Adrenal gland (tissue), 12 donors: Measurements from ENCODE around the gene PADI6. TPM values are rescaled to one million over a fixed set of nuclear protein-coding genes. Genes with fewer than 3 reads are reported as not detected.
A peak's percentile ranks its signal among the peaks of the same experiment; 100 is the strongest.

ENCODE experiments used
- DNase-seq, 7 donors: peaks; one replicate each; pipeline ENCODE4 v3.0.0-alpha.2; 2019 to 2020
- H3K27ac ChIP-seq, 5 donors: fragments of 200-600 bp; sonication (generic) in 4 of 5; 1 replicate in 3 of 5; 2 replicates in 2 of 5; pipeline versions ENCODE4 v1.5.1 to v1.8.0; 2016 to 2020; ENCODE audit warnings: mild to moderate bottlenecking in 1 of 5
- H3K27me3 ChIP-seq: fragments of 200-600 bp; 2 replicates; pipeline ENCODE4 v1.8.0; 2021
- H3K36me3 ChIP-seq, 2 donors: fragments of 200-600 bp; replicated peaks in 1 of 2; 1 replicate in 1 of 2; 2 replicates in 1 of 2; pipeline versions ENCODE4 v1.5.1 to v1.8.0; 2018 to 2022
- H3K4me1 ChIP-seq, 2 donors: fragments of 200-600 bp; replicated peaks in 1 of 2; 1 replicate in 1 of 2; 2 replicates in 1 of 2; pipeline versions ENCODE4 v1.5.1 to v1.8.0; 2018 to 2021
- H3K4me3 ChIP-seq, 4 donors: fragments of 200-600 bp; sonication (generic) in 3 of 4; one replicate each; pipeline ENCODE4 v1.5.1; 2016 to 2018
- H3K9me3 ChIP-seq, 3 donors: fragments of 200-600 bp; sonication (generic) in 1 of 3; replicated peaks in 1 of 3; 1 replicate in 2 of 3; 2 replicates in 1 of 3; pipeline versions ENCODE4 v1.5.1 to v1.8.0; 2016 to 2021
- CTCF ChIP-seq, 6 experiments: fragments of 450-650 bp in 4 of 6; fragments of 200-600 bp in 2 of 6; sonication (generic) in 1 of 6; IDR thresholded peaks; 1 replicate in 5 of 6; 2 replicates in 1 of 6; pipeline versions ENCODE4 v1.5.1 to v1.8.0; 2016 to 2021; ENCODE audit warnings: antibody characterized with exemption in 6 of 6, mild to moderate bottlenecking in 2 of 6, moderate library complexity in 1 of 6
- POLR2A ChIP-seq, 2 donors: fragments of 450-650 bp; IDR thresholded peaks; one replicate each; pipeline ENCODE4 v1.6.1; 2017; ENCODE audit warnings: antibody characterized with exemption in 2 of 2, mild to moderate bottlenecking in 2 of 2, moderate library complexity in 1 of 2
- WGBS, 4 donors: extraction: QIAGEN DNeasy Blood & Tissue Kit in 2 of 4; methylation state at CpG; one replicate each; pipeline versions ENCODE4 v1.1.5 to v1.1.7; 2013 to 2017; 5-methylcytosine and 5-hydroxymethylcytosine counted together
- intact Hi-C, 2 donors: fragments of 100-400 bp; cut with DNase I; formaldehyde crosslinking; loops; one replicate each; pipeline versions ENCODE4 v1.14.1 to v1.15.0; 2022 to 2023
- polyA plus RNA-seq, 3 donors: library from polyadenylated mRNA; stranded (reverse); fragments of 200-250 nt in 2 of 3; fragments of 350-450 nt in 1 of 3; fragmentation: Illumina TruSeq in 1 of 3; extraction: RNeasy Lipid Tissue Mini Kit (QIAGEN cat#74804) in 1 of 3; gene quantifications; one replicate each; pipeline ENCODE4 v1.2.3, GENCODE V29; 2013 to 2014
- total RNA-seq, 9 donors: library from RNA; depleted of rRNA in 4 of 9; stranded (reverse); fragments of >200 nt in 4 of 9; fragments of 120-200 nt in 1 of 9; fragmentation: NEBNext Ultra II Directional in 1 of 9; extraction: Animal tissue kit (Norgen Biotek cat#: 25700) in 1 of 9; gene quantifications; one replicate each; pipeline versions ENCODE4 v1.1.0 to v1.2.4, GENCODE V29; 2013 to 2023
- donor health status: healthy with polysubstance abuse.
- donor health status: Bipolar disorder and iron deficiency.
- donor health status: DM: yes; HTN: yes; CAD: no.
- donor health status: DM: no; HTN: no; CAD: no.
- donor health status: DM: no; HTN: no; CAD: no.
- donor health status: DM: yes; HTN: yes; CAD: no.

PADI6 gene
- total and polyA plus RNA-seq, 12 donors = not detected

- Histone ChIP-seq H3K36me3 (no peaks in the 10 kb centered on the region), H3K4me3 (no peak overlapping the region), H3K9me3 (no peaks in the 10 kb centered on the region), H3K27ac (no peak overlapping the region), H3K4me1 (peaks cover 11 to 18% of the 10 kb centered on the region in 2 donors), H3K27me3 (no peaks in the 10 kb centered on the region)
- WGBS, 4 donors = 64 to 75% (median 67%) methylated on average over 10 of the region's 10 CpGs
- TF ChIP-seq CTCF (IDR thresholded peaks at IDR 0.05) = no peak
- no peak for DNase-seq
- intact Hi-C loops = no loop called here
Measured at GRCh38 chr1:17441265-17441992, 69.4 kb downstream of the PADI6 start.

GRCh38 chr1:17441993-17442357 is 70.0 kb downstream of the PADI6 start:
- Histone ChIP-seq H3K27ac (no peak overlapping the region), H3K4me1 (peaks cover 6 to 13% of the 10 kb centered on the region in 2 donors), H3K36me3 (no peaks in the 10 kb centered on the region), H3K4me3 (no peak overlapping the region), H3K27me3 (no peaks in the 10 kb centered on the region), H3K9me3 (no peaks in the 10 kb centered on the region)
- intact Hi-C loops = no loop called here
- no peak for DNase-seq
- no peak for TF ChIP-seq CTCF (IDR thresholded peaks at IDR 0.05)
- TF ChIP-seq POLR2A (IDR thresholded peaks at IDR 0.05) = no peak
- WGBS, 4 donors = 88 to 95% (median 91%) methylated on average over 4 of the region's 4 CpGs

GRCh38 chr1:17442841-17443240 is 70.8 kb downstream of the PADI6 start:
- Histone ChIP-seq H3K4me3 (no peak overlapping the region), H3K36me3 (no peaks in the 10 kb centered on the region), H3K9me3 (no peaks in the 10 kb centered on the region), H3K27me3 (no peaks in the 10 kb centered on the region), H3K4me1 (peaks cover 3 to 9% of the 10 kb centered on the region in 2 donors), H3K27ac (no peak overlapping the region)
- intact Hi-C loops = no loop called here
- no peak for DNase-seq
- WGBS, 4 donors = 74 to 88% (median 81%) methylated on average over 6 of the region's 6 CpGs
- TF ChIP-seq CTCF (IDR thresholded peaks at IDR 0.05) (no peak), POLR2A (IDR thresholded peaks at IDR 0.05) (no peak)

GRCh38 chr1:17447501-17447992 is 75.6 kb downstream of the PADI6 start:
- intact Hi-C loops = no loop called here
- Histone ChIP-seq H3K27ac (no peak overlapping the region), H3K4me1 (no peaks in the 10 kb centered on the region), H3K9me3 (no peaks in the 10 kb centered on the region), H3K36me3 (no peaks in the 10 kb centered on the region), H3K4me3 (no peak overlapping the region), H3K27me3 (no peaks in the 10 kb centered on the region)
- WGBS, 4 donors = 58 to 69% (median 65%) methylated on average over 12 of the region's 12 CpGs
- peak in 5 of 7 donors; percentile 34 to 77 (median 51) for DNase-seq
- TF ChIP-seq CTCF (IDR thresholded peaks at IDR 0.05) = no peak
- TF ChIP-seq POLR2A (IDR thresholded peaks at IDR 0.05) = no peak

Other genes starting within 250 kb of the PADI6 start
- gene PADI1, start 167.1 kb upstream of the PADI6 start, total RNA-seq = under 1 TPM in 1 of 9 donors, not detected in 8; 0.06 TPM
- gene PADI1, start 167.1 kb upstream of the PADI6 start, polyA plus RNA-seq = under 1 TPM in 2 of 3 donors, not detected in 1; 0.08 to 0.10 TPM
- gene PADI3, start 123.1 kb upstream of the PADI6 start, total RNA-seq = not detected
- not detected for gene PADI3, start 123.1 kb upstream of the PADI6 start, polyA plus RNA-seq
- gene PADI4, start 64.0 kb upstream of the PADI6 start, total RNA-seq = under 1 TPM in 4 of 9 donors, not detected in 5; 0.17 to 0.61 (median 0.40) TPM
- under 1 TPM; 0.05 to 0.72 (median 0.27) TPM for gene PADI4, start 64.0 kb upstream of the PADI6 start, polyA plus RNA-seq
- 10 to 100 TPM; 23.5 to 38.3 (median 30.6) TPM for gene RCC2, start 67.5 kb downstream of the PADI6 start, total RNA-seq
- gene RCC2, start 67.5 kb downstream of the PADI6 start, polyA plus RNA-seq = 10 to 100 TPM; 19.3 to 30.2 (median 26.7) TPM
- gene ARHGEF10L, start 167.5 kb downstream of the PADI6 start, total RNA-seq = 10 to 100 TPM in 8 of 9 donors, 1 to 10 TPM in 1; 1.7 to 53.9 (median 31.2) TPM
- 10 to 100 TPM in 2 of 3 donors, 1 to 10 TPM in 1; 5.0 to 54.9 (median 28.9) TPM for gene ARHGEF10L, start 167.5 kb downstream of the PADI6 start, polyA plus RNA-seq